Glomerular endothelial cell (primary cell): ENCODE measurements around the gene SNX5. TPM values are rescaled to one million over a fixed set of nuclear protein-coding genes. Genes with fewer than 3 reads are reported as not detected.
"Not testable (repeated sequence)": the region's sequence is repeated elsewhere in the genome, so short reads cannot be mapped to it uniquely, and the experiment has no call there.

ENCODE experiments used
- DNase-seq: peaks from one replicate; pipeline ENCODE4 v3.0.0-alpha.2; 2011; ENCODE audit warnings: low read depth, low spot score; ENCODE audit errors: extremely low read depth
- total RNA-seq: library from RNA; depleted of rRNA; stranded (reverse); fragments of >200 nt; gene quantifications from 2 replicates; pipeline ENCODE4 v1.2.3, GENCODE V29; 2015

Gene SNX5
- total RNA-seq, 1 donor from 2014 or later = 90.1 TPM

DNA sequence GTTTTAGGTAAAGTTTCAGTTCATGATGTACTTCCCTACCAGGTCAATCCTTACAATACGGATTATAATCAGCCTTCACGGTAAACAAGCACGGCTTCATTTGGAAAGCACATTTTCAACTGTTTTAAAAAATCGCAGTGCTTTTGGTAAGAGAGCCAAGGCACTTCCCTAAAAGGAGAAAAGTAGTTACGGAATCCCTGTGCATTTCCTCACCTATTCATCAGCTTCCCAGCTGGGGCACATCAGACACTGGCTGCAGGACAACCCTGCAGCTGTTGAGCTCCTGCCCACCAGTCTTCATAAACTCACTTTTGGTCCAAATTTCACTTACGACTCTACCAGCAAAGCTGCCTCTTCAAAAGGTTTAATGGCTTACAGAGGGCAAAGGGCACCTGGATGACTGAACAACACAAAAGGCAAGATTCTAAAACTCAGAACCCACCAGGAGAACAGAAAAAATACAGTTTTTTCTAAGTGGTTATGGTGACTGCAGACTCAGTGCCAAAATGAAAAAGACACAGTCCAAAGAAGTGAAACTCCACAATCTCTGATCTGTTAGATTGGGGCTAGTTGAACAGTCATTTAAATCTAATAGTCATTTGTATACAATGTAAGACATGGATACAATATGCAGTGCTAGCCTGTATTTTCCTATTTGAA, 7.5 kb downstream of the SNX5 start:
- no peak for DNase-seq

DNA sequence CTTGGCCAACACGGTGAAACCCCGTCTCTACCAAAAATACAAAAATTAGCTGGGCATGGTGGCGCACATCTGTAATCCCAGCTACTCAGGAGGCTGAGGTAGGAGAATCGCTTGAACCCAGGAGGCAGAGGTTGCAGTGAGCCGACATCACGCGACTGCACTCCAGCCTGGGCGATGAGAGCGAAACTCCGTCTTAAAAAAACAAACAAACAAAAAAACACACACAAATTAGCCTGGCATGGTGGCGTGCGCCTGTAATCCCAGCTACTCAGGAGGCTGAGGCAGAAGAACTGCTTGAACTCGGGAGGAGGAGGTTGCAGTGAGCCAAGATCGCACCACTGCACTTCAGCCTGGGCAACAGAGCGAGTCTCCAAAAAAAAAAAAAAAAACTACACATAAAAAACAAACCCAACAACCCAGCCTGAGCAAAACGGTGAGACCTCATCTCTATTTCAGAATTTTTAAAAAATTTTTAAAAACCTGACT, 8.2 kb downstream of the SNX5 start:
- DNase-seq = not testable (repeated sequence)

DNA sequence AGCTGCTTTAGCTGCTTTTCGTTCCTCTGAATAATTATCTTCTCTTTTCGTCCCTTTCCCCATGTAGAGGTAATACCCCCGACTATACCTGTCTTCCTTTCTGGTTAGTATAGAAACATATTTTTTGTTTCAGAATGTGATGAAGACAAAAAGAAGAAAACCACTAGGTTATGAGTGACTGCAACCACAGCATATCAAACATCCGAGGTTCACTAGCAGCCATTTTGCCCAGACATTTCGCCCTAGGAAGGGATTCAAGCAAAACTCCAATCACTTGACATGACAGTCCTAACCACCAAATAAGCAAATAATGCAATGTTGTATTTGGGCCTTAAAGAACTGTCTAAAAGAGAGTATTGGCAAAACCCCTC, 9.4 kb downstream of the SNX5 start:
- DNase-seq = no peak

DNA sequence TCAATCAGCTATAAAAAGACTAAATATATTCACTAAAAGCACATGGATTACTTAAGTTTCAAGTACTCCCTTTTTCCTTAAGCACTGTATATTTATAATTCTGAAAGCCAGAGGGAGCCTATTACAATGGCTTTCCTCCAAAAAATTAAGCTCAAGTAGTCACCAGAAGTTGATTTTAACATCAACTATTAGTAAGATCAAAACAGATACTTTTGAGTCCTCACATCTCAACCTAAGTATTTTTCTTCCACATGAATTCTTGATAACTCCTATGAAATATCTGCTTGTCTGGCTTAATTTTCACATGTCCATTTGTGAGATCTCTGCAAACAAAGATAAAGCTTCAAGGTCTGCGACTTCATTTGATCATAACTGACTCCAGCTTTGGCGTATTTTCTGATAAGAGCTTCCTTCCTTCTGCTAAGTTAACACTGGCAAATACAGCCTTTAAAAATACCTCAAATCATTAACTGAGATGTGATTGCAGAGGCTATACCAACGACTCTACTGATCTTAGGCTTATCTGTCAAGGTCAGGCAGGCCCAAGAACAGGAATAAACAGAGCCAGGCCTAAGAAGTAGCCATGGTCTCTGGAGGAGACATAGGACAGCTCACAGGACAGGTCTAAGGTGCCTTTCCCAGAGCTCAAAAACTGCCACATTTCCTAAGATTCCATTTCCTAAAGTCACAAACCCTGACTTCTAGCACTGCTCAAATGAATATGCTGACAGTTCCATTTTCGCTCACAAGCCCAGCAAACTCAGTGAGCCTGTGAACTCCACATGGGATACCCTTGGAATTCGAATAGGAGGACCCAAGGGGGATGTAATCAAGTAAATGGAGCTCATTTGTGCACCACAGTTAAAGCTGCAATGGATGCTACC, 10.0 kb downstream of the SNX5 start:
- DNase-seq = no peak

DNA sequence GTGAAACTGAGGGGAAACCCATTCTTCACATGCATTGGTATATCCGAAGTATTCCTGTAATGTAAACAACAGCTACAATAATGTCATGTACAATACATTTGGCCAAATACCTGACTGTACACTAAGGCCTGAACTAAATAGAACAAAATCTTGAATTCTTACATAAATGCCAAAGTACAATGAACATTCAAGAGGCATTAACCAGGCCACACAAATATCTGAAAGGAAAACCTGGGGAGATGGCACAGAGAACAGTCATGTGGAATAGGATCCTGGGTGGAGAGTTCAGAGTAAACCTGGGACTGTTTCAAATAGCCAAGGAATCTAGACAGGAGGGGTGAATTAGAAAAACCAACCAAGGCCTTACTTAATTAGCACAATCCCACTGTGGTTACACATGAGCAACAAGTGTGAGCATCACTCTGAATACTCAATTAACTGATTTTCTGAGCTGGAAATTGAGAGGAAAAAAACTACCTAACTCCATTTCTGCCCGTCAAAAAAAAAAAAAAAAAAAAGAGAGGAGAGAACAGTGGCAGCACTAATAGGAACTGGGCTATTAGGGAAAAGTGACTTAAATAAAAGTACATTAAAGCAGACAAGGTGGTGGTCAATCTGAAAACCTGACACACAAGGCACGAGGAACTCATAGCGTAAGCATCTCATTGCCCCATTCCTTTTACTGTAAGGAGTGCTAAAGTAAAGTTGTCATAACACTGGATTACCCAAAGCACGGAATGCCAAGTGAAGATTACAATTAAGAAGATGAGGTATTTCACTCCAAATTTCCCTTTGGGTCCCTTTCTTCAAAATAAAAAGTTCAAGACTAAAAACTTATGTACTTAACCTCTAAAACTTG, 10.9 kb downstream of the SNX5 start:
- DNase-seq = no peak

DNA sequence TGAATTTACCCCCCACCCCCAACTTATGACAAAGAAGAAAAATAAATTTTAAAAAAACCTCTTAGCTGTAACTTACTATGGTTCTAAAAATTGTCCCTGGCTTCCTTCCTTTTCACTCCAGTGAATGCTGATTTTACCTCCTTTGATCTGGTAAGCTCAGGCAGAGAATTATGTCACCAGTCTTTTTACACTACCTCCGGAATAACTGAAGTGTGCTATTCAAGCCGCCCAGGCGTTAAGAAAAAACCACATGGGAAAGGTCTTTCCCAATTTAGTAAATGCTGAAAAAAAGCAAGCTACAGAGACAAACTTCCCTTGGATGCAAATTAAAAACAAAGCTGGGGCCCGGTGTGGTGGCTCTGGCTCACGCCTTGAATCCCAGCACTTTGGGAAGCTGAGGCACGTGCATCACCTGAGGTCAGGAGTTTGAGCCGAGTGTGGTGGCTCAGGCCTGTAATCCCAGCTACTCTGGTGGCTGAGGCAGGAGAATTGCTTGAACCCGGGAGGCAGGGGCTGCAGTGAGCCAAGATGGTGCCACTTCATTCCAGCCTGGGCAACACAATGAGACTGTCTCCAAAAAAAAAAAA, 12.4 kb downstream of the SNX5 start:
- DNase-seq = no peak

DNA sequence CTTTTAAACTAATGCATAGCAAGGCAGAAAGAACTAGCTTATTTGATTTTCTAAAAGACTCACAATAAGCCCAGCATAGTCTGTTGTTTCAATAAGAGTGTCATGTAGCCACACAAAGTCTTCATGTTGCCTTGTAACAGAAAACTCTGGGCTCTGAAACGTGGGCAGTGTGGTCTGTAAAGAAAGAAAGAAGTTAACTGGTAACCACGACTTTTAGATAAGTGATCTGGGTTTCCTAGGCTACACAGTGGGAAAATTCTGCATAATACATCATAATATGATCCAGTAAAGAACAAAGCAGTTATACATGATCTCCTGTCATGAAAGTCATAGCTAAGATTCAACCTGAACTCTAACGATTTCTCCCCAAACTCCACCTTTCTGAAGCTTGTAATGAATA, 13.3 kb downstream of the SNX5 start:
- no peak for DNase-seq

DNA sequence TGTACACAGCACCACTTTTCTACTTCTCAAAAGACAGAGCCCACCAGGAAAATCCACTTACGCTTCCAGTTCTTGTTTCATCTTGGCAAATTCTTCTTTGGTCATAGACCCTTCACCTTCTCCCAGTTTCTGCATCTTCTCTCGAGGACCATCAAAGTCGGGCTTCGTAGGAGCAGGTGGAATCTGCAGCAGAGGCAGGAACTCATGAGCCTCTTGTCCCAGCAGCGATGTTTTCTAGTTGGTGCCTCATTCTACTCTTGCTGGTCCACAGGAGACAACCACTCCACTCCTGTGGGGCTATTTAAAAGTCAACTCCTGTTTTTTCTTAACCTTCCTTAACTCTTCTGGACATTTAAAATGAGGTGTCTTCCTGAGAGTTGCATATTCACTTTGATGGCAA, 14.7 kb downstream of the SNX5 start:
- no peak for DNase-seq

DNA sequence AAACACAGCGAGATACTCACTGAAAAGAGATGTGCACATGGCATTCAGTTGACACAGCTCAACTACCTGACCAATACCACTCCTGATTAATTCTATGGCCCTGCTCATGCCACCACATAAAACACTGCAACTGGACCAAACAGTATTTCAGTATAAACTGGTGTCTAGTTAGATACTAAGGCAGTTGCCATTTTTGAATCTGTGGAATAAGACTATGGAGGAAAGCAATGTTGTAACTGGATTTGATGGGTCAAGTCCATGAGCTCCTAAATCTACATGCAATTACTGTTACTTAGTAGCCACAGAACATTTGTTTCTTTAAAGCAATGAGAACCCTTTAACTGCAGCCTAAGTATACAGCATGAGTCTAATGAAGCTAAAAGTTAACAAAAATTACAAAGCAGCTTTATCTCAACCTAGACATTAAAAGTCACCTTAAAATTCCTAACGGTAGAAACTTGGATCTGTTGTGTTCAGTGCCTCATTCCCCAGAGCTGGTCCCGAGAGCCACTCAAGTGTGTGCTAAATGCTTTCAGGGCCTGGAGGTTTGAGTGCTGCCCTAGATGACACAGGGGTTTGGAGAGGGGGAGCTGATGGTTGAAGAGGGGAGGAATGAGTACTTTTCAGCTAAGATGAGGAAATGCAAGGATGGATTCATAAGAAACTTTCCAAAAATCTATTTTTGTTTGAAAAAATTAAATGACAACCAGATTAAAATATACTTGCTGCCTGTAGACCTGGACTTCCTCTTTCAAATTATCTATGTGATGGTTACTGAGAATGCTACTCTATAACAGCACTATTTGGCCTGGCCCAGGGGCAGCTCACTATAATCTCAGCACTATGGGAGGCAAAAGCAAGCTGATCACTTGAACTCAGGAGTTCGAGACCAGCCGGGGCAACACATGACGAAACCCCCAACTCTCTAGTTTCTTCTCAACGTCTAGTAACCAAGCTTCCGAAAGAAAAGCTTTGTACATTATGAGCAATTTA, 15.6 kb downstream of the SNX5 start:
- no peak for DNase-seq

DNA sequence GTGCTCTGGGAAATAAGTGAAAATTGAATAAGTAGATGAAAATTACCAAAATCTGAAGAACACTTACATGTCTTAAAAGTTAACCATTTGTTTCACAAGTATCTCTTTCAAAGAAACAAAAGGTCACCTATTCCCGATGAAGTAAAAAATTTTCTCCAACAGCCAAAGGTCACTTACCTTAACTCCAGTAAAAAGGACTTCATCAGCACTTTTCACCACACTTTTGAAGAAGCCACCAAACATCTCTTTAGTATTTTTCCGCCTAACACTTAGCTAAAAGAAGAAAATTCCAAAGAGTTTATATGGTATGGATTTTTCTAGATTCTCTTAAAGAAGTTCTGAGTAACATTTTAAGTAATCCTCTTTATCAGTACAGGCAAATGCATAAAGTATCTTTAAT, 17.3 kb downstream of the SNX5 start:
- DNase-seq = no peak

DNA sequence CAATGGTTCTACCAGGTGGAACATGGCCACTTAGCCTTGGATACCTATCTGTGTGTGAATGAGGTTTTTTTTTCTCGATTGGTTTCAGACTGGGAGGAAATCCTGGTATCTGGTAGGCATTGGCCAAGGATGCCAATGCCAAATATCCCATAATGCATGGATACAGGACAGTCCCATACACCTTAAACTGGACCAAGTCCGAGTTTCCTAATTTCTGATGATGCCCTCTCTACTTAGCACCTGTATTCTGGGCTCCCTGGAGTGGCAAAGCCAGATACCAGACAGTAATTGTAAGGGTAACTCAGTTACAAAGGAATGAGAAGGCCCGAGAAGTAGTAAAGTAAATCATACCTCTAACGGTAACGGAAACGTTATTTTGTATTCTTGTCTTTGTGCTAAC, 17.9 kb downstream of the SNX5 start:
- DNase-seq = no peak

DNA sequence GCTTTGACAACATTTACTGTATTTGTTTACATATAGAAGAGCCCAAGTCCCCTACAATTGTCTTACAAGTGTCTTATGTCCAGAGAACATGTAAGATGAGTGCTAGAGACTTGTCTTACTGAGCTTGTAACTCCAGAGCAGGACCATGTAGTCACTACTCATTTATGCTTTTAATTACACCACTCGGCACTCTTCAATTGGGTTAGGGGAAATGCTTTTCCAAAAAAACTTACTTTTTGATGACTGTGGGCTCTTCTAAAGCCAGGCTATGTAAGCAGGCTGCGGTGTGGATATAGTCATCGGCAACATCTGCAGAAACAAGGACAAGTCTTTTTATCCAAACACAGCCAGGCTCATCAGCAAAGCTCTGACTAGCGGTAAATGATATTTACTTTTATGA, 18.7 kb downstream of the SNX5 start:
- no peak for DNase-seq

DNA sequence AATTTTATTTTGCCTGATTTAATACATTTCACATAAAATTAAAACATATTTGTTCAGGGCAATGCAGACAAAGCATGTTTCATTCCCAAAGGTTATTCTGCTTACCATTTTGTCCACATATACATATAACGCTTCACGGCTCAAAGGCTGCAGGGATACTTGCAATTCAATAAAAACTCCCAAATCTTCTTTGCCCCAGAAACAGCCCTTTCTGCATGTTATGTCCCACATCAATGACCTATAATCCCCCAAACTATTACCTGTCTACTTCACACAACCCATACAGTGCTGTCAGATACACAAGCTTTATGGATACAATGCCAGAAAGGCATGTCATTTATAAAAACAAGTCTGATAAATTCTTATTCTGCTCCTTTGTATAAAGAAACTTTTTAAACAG, 20.2 kb downstream of the SNX5 start:
- no peak for DNase-seq

DNA sequence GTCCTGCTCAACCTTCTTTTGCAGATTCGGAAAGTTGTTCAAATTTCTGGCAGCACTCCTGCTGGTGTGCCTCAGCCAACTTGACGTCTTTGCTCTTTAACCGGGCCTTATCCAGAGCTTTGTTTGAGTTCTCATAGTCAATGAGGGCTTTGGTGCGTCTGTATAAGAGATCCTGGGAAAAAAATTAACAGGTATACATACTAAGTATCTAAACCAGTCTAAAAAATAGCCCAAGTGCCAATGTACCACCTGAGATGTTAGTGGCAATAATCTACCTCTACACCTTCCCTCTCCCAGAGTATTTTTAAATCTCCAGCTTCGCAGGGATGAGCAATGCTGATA, 21.1 kb downstream of the SNX5 start:
- DNase-seq = no peak

DNA sequence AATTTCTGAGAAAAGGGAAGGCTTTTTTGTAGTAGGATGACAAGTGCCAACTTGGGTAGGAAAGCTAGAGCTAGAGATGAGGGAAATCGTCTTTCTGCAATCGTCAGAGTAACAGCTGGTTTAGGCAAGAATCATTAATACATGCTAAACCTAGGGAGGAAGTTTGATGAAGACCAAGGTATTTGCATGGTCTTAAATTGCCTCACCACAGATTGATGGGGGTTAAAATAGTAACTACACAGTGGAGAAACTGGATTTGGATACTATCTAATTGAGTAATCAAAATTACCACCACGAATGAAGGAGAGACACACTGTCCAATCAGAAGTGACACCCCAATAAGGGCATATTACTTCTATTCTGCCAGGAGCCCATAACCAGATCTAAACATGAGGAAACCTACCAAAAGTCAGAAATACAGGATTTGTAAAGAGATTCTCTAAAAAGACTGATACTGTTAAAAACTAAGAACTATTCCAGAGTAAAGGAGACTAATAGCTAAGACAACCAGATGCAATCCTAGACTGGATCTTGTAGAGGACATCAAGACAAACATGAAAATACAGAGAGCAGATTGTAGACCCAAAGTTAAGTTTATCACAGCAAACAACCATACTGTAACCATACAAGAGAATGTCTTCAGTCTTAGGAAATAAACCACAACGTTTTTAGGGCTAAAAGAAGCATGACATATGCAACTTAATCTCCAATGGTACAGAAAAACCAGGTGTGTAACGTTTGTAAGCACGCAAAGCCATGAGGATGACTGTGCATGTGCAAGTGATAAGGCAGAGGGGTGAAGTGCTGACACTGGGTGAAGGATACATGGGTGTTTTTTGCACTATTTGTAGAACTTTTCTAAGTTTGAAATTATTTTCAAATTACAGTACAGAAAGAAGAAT, 21.8 kb downstream of the SNX5 start:
- DNase-seq = no peak

DNA sequence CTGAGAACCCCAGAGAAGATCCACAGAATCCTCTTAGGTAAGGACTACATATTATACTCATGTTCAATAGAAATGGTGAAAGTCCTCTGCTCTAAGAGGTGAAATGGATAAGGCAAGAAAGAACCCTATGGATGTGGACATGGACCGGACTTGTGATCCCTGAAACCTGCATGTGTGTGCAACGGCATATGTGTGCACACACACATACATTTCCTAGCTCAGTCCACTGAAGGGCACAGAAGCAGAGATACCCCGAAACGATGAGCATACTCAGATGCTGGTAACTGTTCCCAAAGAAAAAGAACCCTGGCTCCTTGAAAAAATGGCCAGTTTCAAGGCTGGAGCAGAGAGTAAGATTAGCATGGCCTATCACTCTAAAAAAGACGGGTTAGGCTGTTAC, 22.6 kb downstream of the SNX5 start:
- no peak for DNase-seq

DNA sequence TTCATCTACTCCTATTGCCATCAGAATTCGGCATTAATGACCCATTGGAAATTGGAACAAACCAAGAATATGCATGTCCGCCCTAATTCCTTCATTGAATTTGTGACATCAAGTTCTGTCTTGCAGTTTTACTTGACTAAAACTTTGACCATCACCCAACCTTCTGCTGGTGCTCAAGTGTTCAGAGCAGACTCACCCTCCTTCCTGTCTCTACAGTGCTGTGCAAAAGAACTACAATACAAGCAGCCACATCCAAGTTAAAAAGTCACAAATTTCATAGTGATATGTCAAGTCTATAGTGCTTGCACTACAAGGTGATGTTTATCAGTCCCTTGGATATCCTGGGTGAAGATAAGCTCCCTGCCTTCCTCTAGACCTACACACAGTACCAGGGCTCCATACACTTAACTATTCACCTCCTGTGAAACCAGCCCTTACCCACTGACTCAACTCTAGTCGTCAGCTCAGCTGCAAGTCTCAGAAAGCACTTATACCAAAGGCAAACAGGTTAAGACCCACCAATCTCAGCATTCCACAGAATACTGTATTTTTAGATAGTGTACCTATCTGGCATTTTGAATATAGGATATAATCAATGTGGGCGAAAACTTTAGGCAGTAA, 23.6 kb downstream of the SNX5 start:
- no peak for DNase-seq

DNA sequence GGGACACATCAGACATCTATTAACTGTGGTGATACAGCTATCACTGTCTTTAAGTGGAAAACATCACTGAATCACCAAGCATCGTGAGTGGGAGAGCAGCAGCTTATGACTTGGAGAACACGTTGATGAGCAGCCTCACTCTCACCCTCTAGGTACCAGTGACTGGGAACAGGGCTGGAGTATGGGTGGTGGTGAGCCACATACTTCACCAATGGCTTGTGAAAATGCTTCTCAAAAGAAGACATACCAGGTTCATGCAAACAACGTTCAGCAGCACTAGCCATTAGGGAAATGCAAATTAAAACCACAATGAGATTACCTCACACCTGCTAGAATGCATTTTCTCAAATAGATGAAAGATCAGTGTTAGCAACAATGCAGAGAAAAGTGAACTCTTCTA, 25.3 kb downstream of the SNX5 start:
- DNase-seq = no peak
